CD4-positive, alpha-beta T cell treated with Interleukin-4 for 1 hour (primary cell): ENCODE measurements around the gene RGP1.

Experiments
- DNase-seq, 2 donors: peaks; one replicate each; pipeline ENCODE4 v3.0.0-alpha.2; 2020 to 2022

RGP1 gene

GRCh38 chr9:35723426-35723825, 25.7 kb upstream of the RGP1 start:
- DNase-seq = no peak

GRCh38 chr9:35723908-35724307, 25.2 kb upstream of the RGP1 start:
- DNase-seq = no peak

GRCh38 chr9:35725362-35725761, 23.7 kb upstream of the RGP1 start:
- DNase-seq = no peak

- DNase-seq = peak; percentile 35 to 63
Measured at GRCh38 chr9:35726931-35727330, 22.2 kb upstream of the RGP1 start.

- DNase-seq = no peak
Measured at GRCh38 chr9:35727676-35728040, 21.4 kb upstream of the RGP1 start.

GRCh38 chr9:35728041-35728971, 20.8 kb upstream of the RGP1 start:
- DNase-seq = peak; percentile 35 to 50

GRCh38 chr9:35729101-35729500, 20.0 kb upstream of the RGP1 start:
- no peak for DNase-seq

GRCh38 chr9:35729700-35730485, 19.2 kb upstream of the RGP1 start:
- peak; percentile 60 to 63 for DNase-seq

GRCh38 chr9:35730486-35730854, 18.6 kb upstream of the RGP1 start:
- no peak for DNase-seq

GRCh38 chr9:35731415-35732184, 17.5 kb upstream of the RGP1 start:
- no peak for DNase-seq

GRCh38 chr9:35732185-35732799, 16.8 kb upstream of the RGP1 start, which contains the start of the genes CREB3 and TLN1:
TSS of gene CREB3 (plus strand) at chr9:35732666. CDS start at chr9:35732773, 107 bp downstream.
TSS of gene TLN1 (minus strand) at chr9:35732195. CDS start at chr9:35725694, 6,501 bp downstream.
- DNase-seq = peak; percentile 98 to 99

- peak; percentile 17 to 43 for DNase-seq
Measured at GRCh38 chr9:35732800-35733541, 16.1 kb upstream of the RGP1 start.

- no peak for DNase-seq
Measured at GRCh38 chr9:35734096-35734495, 15.0 kb upstream of the RGP1 start.

- DNase-seq = peak; percentile 77 to 82
Measured at GRCh38 chr9:35736201-35736633, 12.9 kb upstream of the RGP1 start.

- no peak for DNase-seq
Measured at GRCh38 chr9:35737143-35737542, 11.9 kb upstream of the RGP1 start.

- no peak for DNase-seq
Measured at GRCh38 chr9:35738186-35738585, 10.9 kb upstream of the RGP1 start.

- DNase-seq = no peak
Measured at GRCh38 chr9:35738924-35739323, 10.2 kb upstream of the RGP1 start.

- no peak for DNase-seq
Measured at GRCh38 chr9:35740243-35740642, 8.8 kb upstream of the RGP1 start.

- DNase-seq = peak in 1 of 2 donors; percentile 23
Measured at GRCh38 chr9:35741740-35742139, 7.3 kb upstream of the RGP1 start.

- DNase-seq = no peak
Measured at GRCh38 chr9:35743452-35743851, 5.6 kb upstream of the RGP1 start.

GRCh38 chr9:35743880-35744518, 5.1 kb upstream of the RGP1 start:
- no peak for DNase-seq
